Stimulated activated CD8-positive, alpha-beta memory T cell treated with anti-CD3 and anti-CD28 coated beads, Interleukin-15, amount 100 ng/mL, for 1 hour (primary cell): ENCODE results near the gene DCUN1D1.

Experiments used
- DNase-seq: peaks from one replicate; pipeline ENCODE4 v3.0.0-alpha.2; 2020; ENCODE audit warnings: low read depth

The DCUN1D1 gene

DNA sequence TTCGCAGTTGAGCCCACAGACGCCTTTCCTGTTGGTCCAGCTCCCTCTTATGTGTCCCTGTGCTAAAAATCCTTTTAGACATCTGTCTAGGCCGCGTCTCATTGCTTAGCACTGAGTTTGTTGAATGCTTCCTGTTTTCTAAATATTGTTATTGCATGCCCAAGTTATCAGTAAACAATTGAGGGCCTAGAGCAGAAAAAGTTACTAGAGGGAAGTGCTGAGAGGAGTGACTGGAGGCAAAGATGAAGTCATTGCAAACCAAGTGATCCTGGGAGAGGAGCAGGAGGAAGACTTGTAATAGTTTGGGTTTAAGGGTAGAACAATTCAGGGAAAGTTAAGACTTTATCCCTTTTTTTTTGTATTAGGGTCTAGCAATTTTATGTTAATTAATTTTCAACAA is 88.1 kb downstream of the DCUN1D1 start:
- no peak for DNase-seq

DNA sequence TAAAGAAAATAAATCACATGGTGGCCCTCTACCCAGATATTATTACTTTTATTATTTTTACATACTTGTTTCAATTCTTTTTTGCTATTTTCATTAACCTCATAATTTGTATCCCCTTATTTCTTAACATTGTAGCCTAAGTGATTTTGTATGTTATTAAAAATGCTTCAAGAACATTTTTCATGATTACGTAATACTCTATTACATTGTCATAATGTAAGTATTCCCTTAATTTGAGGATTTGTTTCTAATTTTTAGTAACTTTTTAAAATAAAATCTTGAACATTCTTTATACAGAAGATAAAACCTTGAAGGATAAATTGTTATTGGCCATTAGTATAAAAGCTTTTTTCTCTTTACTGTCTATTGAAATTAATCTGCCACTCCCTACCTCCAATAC is 89.0 kb downstream of the DCUN1D1 start:
- no peak for DNase-seq

DNA sequence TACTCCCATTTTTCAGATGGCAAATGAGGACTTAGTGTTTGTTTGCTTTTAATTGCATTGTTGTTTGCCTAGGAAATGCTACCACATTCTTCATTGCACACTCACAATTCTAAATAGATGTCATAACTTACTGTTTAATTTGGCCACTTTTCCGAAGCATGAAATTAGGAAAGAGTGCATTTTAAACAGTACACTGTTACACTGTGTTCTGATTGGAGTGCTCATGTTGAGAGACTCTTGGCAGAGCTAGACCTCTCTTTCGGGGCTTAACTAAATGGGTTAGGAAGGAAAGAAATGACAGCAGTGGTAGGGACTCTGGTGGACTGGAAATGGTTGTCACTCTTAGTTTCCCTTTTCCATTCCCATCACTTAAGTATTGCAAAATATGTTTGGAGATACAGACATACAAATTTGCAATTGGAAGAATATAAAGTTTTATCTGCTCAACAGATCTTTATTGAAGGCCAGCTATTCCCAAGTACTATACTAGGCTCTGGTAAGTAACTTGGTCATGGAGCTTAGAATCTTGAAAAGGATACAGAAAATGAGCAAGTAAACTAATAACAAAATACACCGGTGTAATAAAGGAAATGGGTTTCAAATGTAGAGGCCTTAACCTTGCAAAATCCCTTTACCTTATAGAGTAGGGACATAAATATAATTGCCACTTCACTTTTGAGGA is 90.2 kb downstream of the DCUN1D1 start:
- DNase-seq = no peak
